Psoas muscle (tissue), 8 donors: Measurements from ENCODE around the gene C17orf50. TPM values are rescaled to one million over a fixed set of nuclear protein-coding genes. Genes with fewer than 3 reads are reported as not detected.

Experiments
- ATAC-seq, 4 donors: fragments of 200-7000 bp; cut with Tn5 transposase; one replicate each; pipeline ENCODE4 v1.9.1; 2020; ENCODE audit warnings: moderate library complexity in 3 of 4, mild to moderate bottlenecking in 2 of 4
- DNase-seq, 2 donors: peaks; one replicate each; pipeline ENCODE4 v3.0.0-alpha.2; 2020
- H3K27ac ChIP-seq: fragments of 200-600 bp; one replicate; pipeline ENCODE4 v1.8.0; 2022
- H3K27me3 ChIP-seq, 3 donors: fragments of 200-600 bp in 1 of 3; one replicate each; pipeline versions ENCODE4 v1.6.1 to v1.8.0; 2013 to 2022; ENCODE audit warnings: low read length in 2 of 3, mild to moderate bottlenecking in 2 of 3, moderate library complexity in 1 of 3; ENCODE audit not compliant: insufficient read depth in 3 of 3
- H3K36me3 ChIP-seq, 2 donors: fragments of 200-600 bp in 1 of 2; one replicate each; pipeline versions ENCODE4 v1.6.1 to v1.8.0; 2013 to 2022; ENCODE audit warnings: low read depth in 1 of 2, mild to moderate bottlenecking in 1 of 2, moderate library complexity in 1 of 2; ENCODE audit not compliant: insufficient read depth in 1 of 2
- H3K4me1 ChIP-seq: fragments of 200-600 bp; one replicate; pipeline ENCODE4 v1.8.0; 2022
- H3K4me3 ChIP-seq: fragments of 200-600 bp; one replicate; pipeline ENCODE4 v1.8.0; 2022; ENCODE audit warnings: mild to moderate bottlenecking
- H3K9me3 ChIP-seq: fragments of 200-600 bp; one replicate; pipeline ENCODE4 v1.8.0; 2022
- CTCF ChIP-seq: fragments of 200-600 bp; IDR thresholded peaks from one replicate; pipeline ENCODE4 v1.8.0; 2022; ENCODE audit warnings: antibody characterized with exemption
- WGBS, 3 donors: extraction: QIAGEN DNeasy Blood & Tissue Kit; methylation state at CpG; one replicate each; pipeline versions ENCODE4 v1.1.6 to v1.1.7; 2013; 5-methylcytosine and 5-hydroxymethylcytosine counted together
- intact Hi-C, 2 donors: fragments of 100-400 bp; cut with DNase I; formaldehyde crosslinking; loops; one replicate each; pipeline versions ENCODE4 v1.11.0 to v1.14.2; 2022
- polyA plus RNA-seq, 3 donors: library from polyadenylated mRNA; stranded (reverse); fragments of 200-250 nt; gene quantifications; one replicate each; pipeline ENCODE4 v1.2.3, GENCODE V29; 2013
- total RNA-seq, 4 donors: library from RNA; stranded (reverse); fragmentation: NEBNext Ultra II Directional in 2 of 4; extraction: Animal tissue kit (Norgen Biotek cat#: 25700) in 2 of 4; gene quantifications; one replicate each; pipeline versions ENCODE4 v1.2.1 to v1.2.4, GENCODE V29; 2021 to 2023
- donor health status: healthy with polysubstance abuse.
- donor health status: DM: no; HTN: no; CAD: no; lungs with moderate emphysema.
- donor health status: Bipolar disorder and iron deficiency.
- donor health status: healthy.
- donor health status: DM: yes; HTN: yes; CAD: no.
- donor health status: DM: no; HTN: no; CAD: no.
- donor health status: DM: no; HTN: no; CAD: no.
- donor health status: DM: yes; HTN: yes; CAD: no.

C17orf50 gene
- total and polyA plus RNA-seq, 7 donors, result 0.08 TPM; not detected in 6

- no peak for TF ChIP-seq CTCF
- WGBS, 3 donors, result 3 to 7% (median 6%) methylated on average over 20 to 44 of the region's 44 CpGs
- ATAC-seq, result peak; percentile 73 to 92 (median 83)
These were observed 29.3 kb upstream of the C17orf50 start, which contains the start of gene RASL10B for GRCh38 chr17:35731239-35731916. Gene RASL10B, plus strand, starts transcription at chr17:35731639. Its CDS starts 3,546 bp downstream, at chr17:35735185.

GRCh38 chr17:35731917-35732805 lies 28.5 kb upstream of the C17orf50 start:
- peak; percentile 37 to 46 (median 46) for ATAC-seq
- Histone ChIP-seq H3K27ac (peak overlapping the region; percentile 47), H3K4me3 (peak overlapping the region; percentile 68), H3K36me3 (no peaks in the 10 kb centered on the region), H3K9me3 (no peaks in the 10 kb centered on the region), H3K4me1 (peaks cover 6% of the 10 kb centered on the region), H3K27me3 (no peaks in the 10 kb centered on the region)
- no peak for TF ChIP-seq CTCF
- no peak for DNase-seq
- WGBS, 3 donors, result 13 to 31% (median 22%) methylated on average over 23 to 45 of the region's 47 CpGs
- intact Hi-C loops, result no loop called here

More at GRCh38 chr17:35731239-35731916, 29.3 kb upstream of the C17orf50 start, which contains the start of gene RASL10B:
- DNase-seq, result peak; percentile 68 to 78
- H3K27ac ChIP-seq, result peak within 1 kb of the TSS; percentile 47
- H3K9me3 ChIP-seq, result no peaks in the 10 kb centered on the region
- intact Hi-C loops, result no loop called here
- peak within 1 kb of the TSS; percentile 68 for H3K4me3 ChIP-seq
- no peaks in the 10 kb centered on the region for H3K27me3 ChIP-seq
- H3K36me3 ChIP-seq, result no peaks in the 10 kb centered on the region
- H3K4me1 ChIP-seq, result peaks cover 11% of the 10 kb centered on the region

- DNase-seq (no peak), ATAC-seq (peak in 1 of 4 donors; percentile 2)
- intact Hi-C loops, result no loop called here
- no peak for TF ChIP-seq CTCF
- Histone ChIP-seq H3K27ac (no peak overlapping the region), H3K4me1 (peaks cover 6% of the 10 kb centered on the region), H3K27me3 (no peaks in the 10 kb centered on the region), H3K36me3 (no peaks in the 10 kb centered on the region), H3K9me3 (no peaks in the 10 kb centered on the region), H3K4me3 (no peak overlapping the region)
- 55 to 60% (median 58%) methylated on average over 1 of the region's 1 CpG for WGBS, 3 donors
These were observed 27.9 kb upstream of the C17orf50 start for GRCh38 chr17:35732806-35733136.

GRCh38 chr17:35733366-35733765 lies 27.3 kb upstream of the C17orf50 start:
- no peak overlapping the region for H3K27ac ChIP-seq
- intact Hi-C loops, result no loop called here

More at GRCh38 chr17:35733366-35733765, 27.3 kb upstream of the C17orf50 start:
- peaks cover 6% of the 10 kb centered on the region for H3K4me1 ChIP-seq
- TF ChIP-seq CTCF, result no peak
- H3K36me3 ChIP-seq, result no peaks in the 10 kb centered on the region
- 73 to 89% (median 75%) methylated on average over 6 of the region's 6 CpGs for WGBS, 3 donors
- H3K4me3 ChIP-seq, result no peak overlapping the region
- H3K27me3 ChIP-seq, result no peaks in the 10 kb centered on the region
- DNase-seq (no peak), ATAC-seq (no peak)
- H3K9me3 ChIP-seq, result no peaks in the 10 kb centered on the region
